Measurements from ENCODE around the gene CATSPER3.

CATSPER3 gene

GRCh38 chr5:134992148-134992547 lies 24.4 kb downstream of the CATSPER3 start:
- no peaks in the 10 kb centered on the region for H3K79me2 ChIP-seq (ENCODE audit: control insufficient read depth, insufficient read depth, low read length, poor library complexity)
- H2AFZ ChIP-seq (ENCODE audit: insufficient read depth, low read length, poor library complexity): no peak overlapping the region
- H3K4me2 ChIP-seq (ENCODE audit: low read length): no peak overlapping the region
- H2BK120ac ChIP-seq (ENCODE audit: insufficient read depth, low read length, poor library complexity): no peak overlapping the region
- H3K27me3 ChIP-seq (ENCODE audit: insufficient read depth, low read length): no peaks in the 10 kb centered on the region
- peaks cover 1% of the 10 kb centered on the region for H3K9me3 ChIP-seq (ENCODE audit: insufficient read depth, low read depth, low read length)
- WGBS (ENCODE audit: extremely low coverage, insufficient coverage, insufficient read length): no CpG with 5 or more reads among the region's 5 CpGs
- no peak overlapping the region for H4K91ac ChIP-seq (ENCODE audit: low read depth, low read length)
- no peak overlapping the region for H3K14ac ChIP-seq (ENCODE audit: low read length)
- H3K23ac ChIP-seq (ENCODE audit: low read length): no peak overlapping the region
- H3K4me1 ChIP-seq (ENCODE audit: control insufficient read depth in 1 of 2, insufficient read depth in 2 of 2, low read length in 2 of 2): no peaks in the 10 kb centered on the region
- no peak overlapping the region for H2BK12ac ChIP-seq (ENCODE audit: low read length)
- no peak overlapping the region for H3K4ac ChIP-seq (ENCODE audit: low read depth, low read length)
- H4K8ac ChIP-seq (ENCODE audit: low read depth, low read length): no peak overlapping the region
- no peak overlapping the region for H2BK5ac ChIP-seq (ENCODE audit: low read depth, low read length, poor library complexity)
- H2AK5ac ChIP-seq (ENCODE audit: low read length): no peak overlapping the region
- H3K4me3 ChIP-seq (ENCODE audit: low read depth, low read length): no peak overlapping the region
- H3K27ac ChIP-seq (ENCODE audit: low read depth, low read length): no peak overlapping the region
- H3K18ac ChIP-seq (ENCODE audit: low read length): no peak overlapping the region
- H3K79me1 ChIP-seq (ENCODE audit: low read length): no peaks in the 10 kb centered on the region
- DNase-seq: no peak
- no peak overlapping the region for H3K9ac ChIP-seq (ENCODE audit: low read length)
- H3K36me3 ChIP-seq (ENCODE audit: control insufficient read depth in 1 of 2, insufficient read depth in 2 of 2, low read length in 2 of 2): no peaks in the 10 kb centered on the region
- H4K12ac ChIP-seq (ENCODE audit: low read depth, low read length): no peak overlapping the region

GRCh38 chr5:134993161-134993560 lies 25.5 kb downstream of the CATSPER3 start:
- Histone ChIP-seq H4K8ac (ENCODE audit: low read depth, low read length) (no peak overlapping the region), H3K4me3 (ENCODE audit: low read depth, low read length) (no peak overlapping the region), H2AFZ (ENCODE audit: insufficient read depth, low read length, poor library complexity) (no peak overlapping the region), H2BK120ac (ENCODE audit: insufficient read depth, low read length, poor library complexity) (no peak overlapping the region), H4K91ac (ENCODE audit: low read depth, low read length) (no peak overlapping the region), H3K9ac (ENCODE audit: low read length) (no peak overlapping the region), H3K9me3 (ENCODE audit: insufficient read depth, low read depth, low read length) (peaks cover 1% of the 10 kb centered on the region), H3K4ac (ENCODE audit: low read depth, low read length) (no peak overlapping the region), H3K14ac (ENCODE audit: low read length) (no peak overlapping the region), H3K18ac (ENCODE audit: low read length) (no peak overlapping the region), H2BK5ac (ENCODE audit: low read depth, low read length, poor library complexity) (no peak overlapping the region), H3K27me3 (ENCODE audit: insufficient read depth, low read length) (no peaks in the 10 kb centered on the region), H2BK12ac (ENCODE audit: low read length) (no peak overlapping the region), H3K79me2 (ENCODE audit: control insufficient read depth, insufficient read depth, low read length, poor library complexity) (no peaks in the 10 kb centered on the region), H3K23ac (ENCODE audit: low read length) (no peak overlapping the region), H4K12ac (ENCODE audit: low read depth, low read length) (no peak overlapping the region), H3K4me1 (ENCODE audit: control insufficient read depth in 1 of 2, insufficient read depth in 2 of 2, low read length in 2 of 2) (no peaks in the 10 kb centered on the region), H3K4me2 (ENCODE audit: low read length) (no peak overlapping the region), H3K79me1 (ENCODE audit: low read length) (no peaks in the 10 kb centered on the region), H3K36me3 (ENCODE audit: control insufficient read depth in 1 of 2, insufficient read depth in 2 of 2, low read length in 2 of 2) (no peaks in the 10 kb centered on the region), H3K27ac (ENCODE audit: low read depth, low read length) (no peak overlapping the region), H2AK5ac (ENCODE audit: low read length) (no peak overlapping the region)
- DNase-seq: no peak
- no CpG with 5 or more reads among the region's 2 CpGs for WGBS (ENCODE audit: extremely low coverage, insufficient coverage, insufficient read length)

GRCh38 chr5:134994560-134995156 lies 27.0 kb downstream of the CATSPER3 start:
- no peak overlapping the region for H4K91ac ChIP-seq (ENCODE audit: low read depth, low read length)
- H2AFZ ChIP-seq (ENCODE audit: insufficient read depth, low read length, poor library complexity): no peak overlapping the region
- H3K9me3 ChIP-seq (ENCODE audit: insufficient read depth, low read depth, low read length): peaks cover 1% of the 10 kb centered on the region
- H3K4me1 ChIP-seq (ENCODE audit: control insufficient read depth in 1 of 2, insufficient read depth in 2 of 2, low read length in 2 of 2): no peaks in the 10 kb centered on the region
- H3K18ac ChIP-seq (ENCODE audit: low read length): no peak overlapping the region
- H3K4me3 ChIP-seq (ENCODE audit: low read depth, low read length): no peak overlapping the region
- no peaks in the 10 kb centered on the region for H3K79me1 ChIP-seq (ENCODE audit: low read length)
- H3K4me2 ChIP-seq (ENCODE audit: low read length): no peak overlapping the region
- no peak overlapping the region for H2AK5ac ChIP-seq (ENCODE audit: low read length)
- no peak for DNase-seq
- no peaks in the 10 kb centered on the region for H3K36me3 ChIP-seq (ENCODE audit: control insufficient read depth in 1 of 2, insufficient read depth in 2 of 2, low read length in 2 of 2)
- no peak overlapping the region for H2BK120ac ChIP-seq (ENCODE audit: insufficient read depth, low read length, poor library complexity)
- no peak overlapping the region for H3K23ac ChIP-seq (ENCODE audit: low read length)
- H2BK12ac ChIP-seq (ENCODE audit: low read length): no peak overlapping the region
- no peak overlapping the region for H2BK5ac ChIP-seq (ENCODE audit: low read depth, low read length, poor library complexity)
- no peak overlapping the region for H3K4ac ChIP-seq (ENCODE audit: low read depth, low read length)
- no peak overlapping the region for H4K8ac ChIP-seq (ENCODE audit: low read depth, low read length)
- no CpG with 5 or more reads among the region's 2 CpGs for WGBS (ENCODE audit: extremely low coverage, insufficient coverage, insufficient read length)
- no peak overlapping the region for H3K9ac ChIP-seq (ENCODE audit: low read length)
- no peaks in the 10 kb centered on the region for H3K79me2 ChIP-seq (ENCODE audit: control insufficient read depth, insufficient read depth, low read length, poor library complexity)
- no peak overlapping the region for H3K14ac ChIP-seq (ENCODE audit: low read length)
- H4K12ac ChIP-seq (ENCODE audit: low read depth, low read length): no peak overlapping the region
- no peak overlapping the region for H3K27ac ChIP-seq (ENCODE audit: low read depth, low read length)
- no peaks in the 10 kb centered on the region for H3K27me3 ChIP-seq (ENCODE audit: insufficient read depth, low read length)

GRCh38 chr5:134995850-134996402 lies 28.2 kb downstream of the CATSPER3 start:
- Histone ChIP-seq H2BK120ac (ENCODE audit: insufficient read depth, low read length, poor library complexity) (no peak overlapping the region), H3K27ac (ENCODE audit: low read depth, low read length) (no peak overlapping the region), H2AK5ac (ENCODE audit: low read length) (no peak overlapping the region), H3K4me3 (ENCODE audit: low read depth, low read length) (no peak overlapping the region), H4K12ac (ENCODE audit: low read depth, low read length) (no peak overlapping the region), H3K9me3 (ENCODE audit: insufficient read depth, low read depth, low read length) (peaks cover 1% of the 10 kb centered on the region), H4K91ac (ENCODE audit: low read depth, low read length) (no peak overlapping the region), H3K4me2 (ENCODE audit: low read length) (no peak overlapping the region), H3K4me1 (ENCODE audit: control insufficient read depth in 1 of 2, insufficient read depth in 2 of 2, low read length in 2 of 2) (no peaks in the 10 kb centered on the region), H3K14ac (ENCODE audit: low read length) (no peak overlapping the region), H3K79me2 (ENCODE audit: control insufficient read depth, insufficient read depth, low read length, poor library complexity) (no peaks in the 10 kb centered on the region), H4K8ac (ENCODE audit: low read depth, low read length) (no peak overlapping the region), H3K4ac (ENCODE audit: low read depth, low read length) (no peak overlapping the region), H2BK5ac (ENCODE audit: low read depth, low read length, poor library complexity) (no peak overlapping the region), H3K27me3 (ENCODE audit: insufficient read depth, low read length) (no peaks in the 10 kb centered on the region), H3K36me3 (ENCODE audit: control insufficient read depth in 1 of 2, insufficient read depth in 2 of 2, low read length in 2 of 2) (no peaks in the 10 kb centered on the region), H3K18ac (ENCODE audit: low read length) (no peak overlapping the region), H3K9ac (ENCODE audit: low read length) (no peak overlapping the region), H2BK12ac (ENCODE audit: low read length) (no peak overlapping the region), H2AFZ (ENCODE audit: insufficient read depth, low read length, poor library complexity) (no peak overlapping the region), H3K79me1 (ENCODE audit: low read length) (no peaks in the 10 kb centered on the region), H3K23ac (ENCODE audit: low read length) (no peak overlapping the region)
- DNase-seq: no peak
- no CpG with 5 or more reads among the region's 8 CpGs for WGBS (ENCODE audit: extremely low coverage, insufficient coverage, insufficient read length)

Data from trophoblast cell (in vitro differentiated cells and primary cell).